K562 (cell line): ENCODE data around the gene PRR29. TPM values are rescaled to one million over a fixed set of nuclear protein-coding genes. Genes with fewer than 3 reads are reported as not detected.
A peak's percentile ranks its signal among the peaks of the same experiment; 100 is the strongest.

Source experiments
- BMI1 ChIP-seq: fragments of 150-350 bp; IDR thresholded peaks from 2 replicates; pipeline ENCODE4 v1.6.1; 2014; ENCODE audit warnings: low read length
- C11orf30 ChIP-seq: fragments of 450-650 bp; IDR thresholded peaks from 2 replicates; pipeline ENCODE4 v1.6.1; 2016; ENCODE audit warnings: low read depth, mild to moderate bottlenecking
- CBFA2T2 ChIP-seq: fragments of 450-650 bp; conservative IDR thresholded peaks from 2 replicates; pipeline ENCODE4 v1.6.1; 2017; ENCODE audit warnings: mild to moderate bottlenecking
- CBX2 ChIP-seq: fragments of 200-600 bp; sonication (generic); IDR thresholded peaks from one replicate; pipeline ENCODE4 v1.6.1; 2012; ENCODE audit warnings: mild to moderate bottlenecking, low read length, inconsistent platforms; ENCODE audit not compliant: insufficient read depth, poor library complexity, severe bottlenecking
- CREM ChIP-seq: IDR thresholded peaks from 2 replicates; pipeline ENCODE4 v1.6.1; 2014; ENCODE audit warnings: antibody characterized with exemption, low read depth
- FOXO4 ChIP-seq: fragments of 450-650 bp; formaldehyde crosslinking; IDR thresholded peaks from 2 replicates; pipeline ENCODE4 v1.4.0; 2020; ENCODE audit warnings: mild to moderate bottlenecking, moderate library complexity
- KDM1A ChIP-seq, 2 experiments: fragments of 450-650 bp; IDR thresholded peaks; 2 replicates each; pipeline ENCODE4 v1.6.1; 2016; ENCODE audit warnings: mild to moderate bottlenecking in 2 of 2
- MXD1 ChIP-seq: fragments of 250-450 bp; sonication (Bioruptor Pico); IDR thresholded peaks from 2 replicates; pipeline ENCODE4 v1.8.0; 2021; ENCODE audit warnings: borderline replicate concordance, mild to moderate bottlenecking, moderate library complexity; ENCODE audit not compliant: poor library complexity, severe bottlenecking
- NCOR1 ChIP-seq: fragments of 450-650 bp; IDR thresholded peaks from 2 replicates; pipeline ENCODE4 v1.6.1; 2016; ENCODE audit warnings: mild to moderate bottlenecking, moderate library complexity
- NFXL1 ChIP-seq: fragments of 450-650 bp; formaldehyde crosslinking; IDR thresholded peaks from 2 replicates; pipeline ENCODE4 v1.4.0; 2021; ENCODE audit warnings: mild to moderate bottlenecking
- NR2C1 ChIP-seq, 2 experiments: fragments of 450-650 bp; IDR thresholded peaks; 2 replicates each; pipeline ENCODE4 v1.6.1; 2017; ENCODE audit warnings: mild to moderate bottlenecking in 2 of 2, antibody characterized with exemption in 1 of 2, inconsistent platforms in 1 of 2, missing compliant biosample characterization in 1 of 2, missing genetic modification characterization in 1 of 2
- RFX1 ChIP-seq: fragments of 450-650 bp; IDR thresholded peaks from 2 replicates; pipeline ENCODE4 v1.6.1; 2016; ENCODE audit warnings: mild to moderate bottlenecking, moderate library complexity
- RFX5 ChIP-seq: IDR thresholded peaks from 2 replicates; pipeline ENCODE4 v1.6.1; 2011; ENCODE audit warnings: low read depth, mild to moderate bottlenecking, improper control_type of control experiment, low read length
- RNF219 ChIP-seq: fragments of 250-450 bp; sonication (Bioruptor Pico); IDR thresholded peaks from 2 replicates; pipeline ENCODE4 v1.5.0; 2022; ENCODE audit warnings: mild to moderate bottlenecking
- SREBF2 ChIP-seq: sonication (generic); formaldehyde crosslinking; IDR thresholded peaks from 2 replicates; pipeline ENCODE4 v1.4.0; 2020; ENCODE audit warnings: mild to moderate bottlenecking, missing genetic modification reagents
- SRF ChIP-seq, 2 experiments: fragments of 250-450, 450-650 bp in 1 of 2; sonication (Bioruptor Pico) in 1 of 2; sonication (generic) in 1 of 2; formaldehyde crosslinking; IDR thresholded peaks; 2 replicates each; pipeline versions ENCODE4 v1.5.0 to v1.5.1; 2020 to 2022; ENCODE audit warnings: mild to moderate bottlenecking in 1 of 2, missing genetic modification reagents in 1 of 2
- SRSF9 ChIP-seq: fragments of 200-400 bp; formaldehyde crosslinking; IDR thresholded peaks from 2 replicates; pipeline ENCODE4 v1.6.1; 2017; ENCODE audit warnings: low read depth, low read length, borderline replicate concordance
- TAL1 ChIP-seq: fragments of 450-650 bp; IDR thresholded peaks from 2 replicates; pipeline ENCODE4 v1.6.1; 2016; ENCODE audit warnings: mild to moderate bottlenecking
- THAP12 ChIP-seq: fragments of 250-450 bp; sonication (Bioruptor Pico); IDR thresholded peaks from 2 replicates; pipeline ENCODE4 v1.9.0; 2021; ENCODE audit warnings: mild to moderate bottlenecking, inconsistent platforms
- ZBTB9 ChIP-seq: fragments of 450-650 bp; formaldehyde crosslinking; IDR thresholded peaks from 2 replicates; pipeline ENCODE4 v1.4.0; 2020; ENCODE audit warnings: mild to moderate bottlenecking, moderate library complexity
- ZNF77 ChIP-seq: fragments of 250-450 bp; sonication (Bioruptor Pico); IDR thresholded peaks from 2 replicates; pipeline ENCODE4 v1.5.0; 2020
- polyA plus RNA-seq, 8 experiments: library from polyadenylated mRNA; depleted of rRNA in 4 of 8; stranded (reverse) in 5 of 8; unstranded in 3 of 8; fragments of >200 nt; fragmentation: Nextera tagmentation in 2 of 8; fragmentation: Illumina TruSeq in 1 of 8; extraction: Ambion mirVana in 2 of 8; extraction: Trizol in 1 of 8; gene quantifications; 2 replicates each; pipeline versions ENCODE4 v1.2.1 to v1.2.3, GENCODE V29; 2011 to 2014; ENCODE audit warnings: inconsistent platforms in 1 of 8, missing spikeins in 1 of 8
- total RNA-seq, 7 experiments: library from RNA; depleted of rRNA in 6 of 7; stranded (reverse); fragments of >200 nt in 6 of 7; fragmentation: Illumina TruSeq in 2 of 7; extraction: Trizol in 2 of 7; gene quantifications; 2 replicates each; pipeline versions ENCODE4 v1.2.1 to v1.2.3, GENCODE V29; 2011 to 2021; ENCODE audit warnings: low replicate concordance in 1 of 7

PRR29 gene
- total and polyA plus RNA-seq, 9 of the 15 experiments (the other 6 are each of a cell fraction or from before 2014, with no cell fraction given): 0.08 to 0.58 (median 0.15) TPM; not detected in 5

DNA sequence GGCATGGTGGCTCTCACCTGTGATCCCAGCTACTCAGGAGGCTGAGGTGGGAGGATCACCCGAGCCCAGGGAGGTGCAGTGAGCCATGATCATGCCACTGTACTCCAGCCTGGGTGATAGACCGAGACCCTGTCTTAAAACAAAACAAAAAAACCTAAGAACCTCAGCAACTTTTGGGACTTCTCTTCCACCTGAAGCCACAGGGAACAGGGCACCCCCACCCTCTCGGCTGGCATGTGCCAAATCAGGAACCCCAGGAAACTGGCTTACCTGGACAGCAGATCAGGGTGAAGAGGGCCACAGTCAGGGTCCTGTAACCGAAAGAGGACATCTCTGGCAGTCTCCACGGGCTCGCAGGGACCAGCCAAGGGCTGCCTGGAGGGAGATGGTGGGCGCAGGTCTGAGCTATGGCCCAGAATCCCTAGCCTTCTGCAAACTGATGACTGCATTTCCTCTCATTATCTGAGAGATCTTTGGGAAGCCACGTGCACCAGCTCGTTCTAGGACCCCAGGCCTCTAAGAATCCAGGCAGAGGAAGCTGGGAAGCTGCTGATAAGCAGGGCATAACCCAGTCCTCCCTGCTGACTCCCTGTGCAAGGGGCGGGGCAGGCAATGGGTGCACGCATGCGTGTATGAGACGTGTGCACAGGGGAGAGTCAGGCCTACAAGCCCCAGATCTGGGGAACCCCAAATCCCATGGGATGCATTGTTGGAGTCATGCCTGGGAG lies 8.4 kb downstream of the PRR29 start (continued):
- TF ChIP-seq MXD1: peak; percentile 4
- TF ChIP-seq SRF (CRISPR knock-in tag; IDR thresholded peaks at IDR 0.05): peak in 1 of 2 experiments; percentile 94; a peak in 2 of 4 replicates
- no peak for TF ChIP-seq NFXL1 (CRISPR knock-in tag)
- peak; percentile 25; the same call in 1 of the 2 replicates for TF ChIP-seq C11orf30
- no peak for TF ChIP-seq SRSF9
- TF ChIP-seq RFX1: 0 out of 2 replicates have a peak, but pooled peaks have one; percentile 41
- no peak for TF ChIP-seq ZNF77 (CRISPR knock-in tag)
- no peak for TF ChIP-seq THAP12 (CRISPR knock-in tag)
- TF ChIP-seq KDM1A (IDR thresholded peaks at IDR 0.05): peak; percentile 74 to 76
- no peak for TF ChIP-seq BMI1
- TF ChIP-seq SREBF2: no peak
- no peak for TF ChIP-seq FOXO4 (CRISPR knock-in tag)
- TF ChIP-seq CBX2: no peak
- TF ChIP-seq CREM: peak; percentile 75
- TF ChIP-seq RFX5: no peak
- no peak for TF ChIP-seq NR2C1 (IDR thresholded peaks at IDR 0.05)
- TF ChIP-seq NR2C1 (tag; IDR thresholded peaks at IDR 0.05): no peak; the same call in 1 of the 2 replicates
- peak; percentile 75; the same call in 1 of the 2 replicates for TF ChIP-seq ZBTB9
- no peak for TF ChIP-seq RNF219
- peak; percentile 85 for TF ChIP-seq TAL1
- peak; percentile 85 for TF ChIP-seq CBFA2T2
- TF ChIP-seq NCOR1: peak; percentile 81
